HL-60 (cell line): ENCODE data around the gene KATNAL2.

Experiments used
- POLR2AphosphoS5 ChIP-seq: IDR thresholded peaks from 2 replicates; pipeline ENCODE4 v1.6.1; 2012; ENCODE audit warnings: low read depth
- SPI1 ChIP-seq: IDR thresholded peaks from 2 replicates; pipeline ENCODE4 v1.6.1; 2012; ENCODE audit warnings: low read depth, mild to moderate bottlenecking, borderline replicate concordance
- TF ChIP-seq, protein P1 (sequence below): IDR thresholded peaks from one replicate; pipeline ENCODE4 v1.5.1; 2011; ENCODE audit warnings: low read length, control low read depth, inconsistent platforms; ENCODE audit not compliant: insufficient read depth

DNA sequence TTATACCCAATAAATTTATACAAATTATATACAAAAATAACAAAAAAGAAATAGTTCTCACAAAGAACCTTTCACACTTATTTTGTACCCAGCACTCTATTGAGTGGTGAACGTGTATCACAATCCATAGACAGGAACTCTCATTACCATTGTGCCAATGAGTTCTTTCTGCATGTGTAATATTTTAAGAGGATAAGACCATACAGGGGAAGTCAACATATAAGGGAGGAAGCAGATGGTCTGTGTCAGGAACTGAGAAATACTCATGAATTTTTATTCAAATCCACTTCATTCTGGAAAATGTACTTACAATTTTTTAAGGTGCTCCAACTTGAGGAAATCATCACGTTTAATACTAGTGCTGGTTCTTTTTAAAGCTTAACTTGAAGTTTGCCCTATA lies 145.1 kb downstream of the KATNAL2 start:
- TF ChIP-seq, protein P1, sequence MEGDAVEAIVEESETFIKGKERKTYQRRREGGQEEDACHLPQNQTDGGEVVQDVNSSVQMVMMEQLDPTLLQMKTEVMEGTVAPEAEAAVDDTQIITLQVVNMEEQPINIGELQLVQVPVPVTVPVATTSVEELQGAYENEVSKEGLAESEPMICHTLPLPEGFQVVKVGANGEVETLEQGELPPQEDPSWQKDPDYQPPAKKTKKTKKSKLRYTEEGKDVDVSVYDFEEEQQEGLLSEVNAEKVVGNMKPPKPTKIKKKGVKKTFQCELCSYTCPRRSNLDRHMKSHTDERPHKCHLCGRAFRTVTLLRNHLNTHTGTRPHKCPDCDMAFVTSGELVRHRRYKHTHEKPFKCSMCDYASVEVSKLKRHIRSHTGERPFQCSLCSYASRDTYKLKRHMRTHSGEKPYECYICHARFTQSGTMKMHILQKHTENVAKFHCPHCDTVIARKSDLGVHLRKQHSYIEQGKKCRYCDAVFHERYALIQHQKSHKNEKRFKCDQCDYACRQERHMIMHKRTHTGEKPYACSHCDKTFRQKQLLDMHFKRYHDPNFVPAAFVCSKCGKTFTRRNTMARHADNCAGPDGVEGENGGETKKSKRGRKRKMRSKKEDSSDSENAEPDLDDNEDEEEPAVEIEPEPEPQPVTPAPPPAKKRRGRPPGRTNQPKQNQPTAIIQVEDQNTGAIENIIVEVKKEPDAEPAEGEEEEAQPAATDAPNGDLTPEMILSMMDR, result no peak
- TF ChIP-seq POLR2AphosphoS5 (no peak), SPI1 (no peak)
